GM12878 (cell line): ENCODE results near the gene CLASP1. TPM values are rescaled to one million over a fixed set of nuclear protein-coding genes. Genes with fewer than 3 reads are reported as not detected.

ENCODE experiments used
- ATAC-seq: fragments of 200-7000 bp; cut with Tn5 transposase; 3 replicates; pipeline ENCODE4 v1.9.1; 2020; ENCODE audit warnings: mild to moderate bottlenecking, moderate library complexity
- BruUV-seq: library from RNA; stranded (reverse); fragments of 400-500 nt; replicated peaks from 2 replicates; lab custom pipeline; 2021; lab: Mats Ljungman, UMichigan
- CTCF ChIA-PET: fragments of 300-600 bp; sonication (Branson Sonifier 250); formaldehyde crosslinking; extraction: SDS; loops from one replicate; lab custom pipeline; 2021; ENCODE audit warnings: inconsistent platforms; lab: Yijun Ruan, JAX
- POLR2A ChIA-PET: fragments of 350-600 bp; formaldehyde crosslinking; extraction: SDS; loops from one replicate; lab custom pipeline; 2021; ENCODE audit warnings: inconsistent platforms; lab: Charles Lee
- RAD21 ChIA-PET: fragments of 300-600 bp; sonication (Branson Sonifier 250); formaldehyde crosslinking; loops from one replicate; lab custom pipeline; 2023; ENCODE audit warnings: antibody characterized with exemption; ENCODE audit not compliant: unreplicated experiment; lab: Charles Lee
- SMC1A ChIA-PET: fragments of 300-600 bp; sonication (Branson Sonifier 250); formaldehyde crosslinking; loops from one replicate; lab custom pipeline; 2023; ENCODE audit not compliant: unreplicated experiment, uncharacterized antibody; lab: Charles Lee
- DNase-seq: peaks from one replicate; pipeline ENCODE4 v3.0.0-alpha.2; 2011; ENCODE audit warnings: low read depth, low spot score
- FAIRE-seq: peaks from 3 replicates; lab custom pipeline; 2011; peaks lifted over from hg19 to GRCh38; lab: Jason Lieb, UNC
- H2AFZ ChIP-seq: 2 replicates; pipeline ENCODE4 v1.6.0; 2011; ENCODE audit warnings: low read depth, low read length, control low read depth; ENCODE audit not compliant: control insufficient read depth
- H3K27ac ChIP-seq: 2 replicates; pipeline ENCODE4 v1.5.1; 2011; ENCODE audit warnings: control low read depth; ENCODE audit not compliant: control insufficient read depth, insufficient read depth
- H3K27me3 ChIP-seq, 2 experiments: replicated peaks in 1 of 2; 2 replicates each; pipeline versions ENCODE4 v1.6.0 to v1.6.1; 2011; ENCODE audit warnings: low read length in 1 of 2; ENCODE audit not compliant: control insufficient read depth in 2 of 2, insufficient read depth in 2 of 2
- H3K36me3 ChIP-seq, 2 experiments: 2 replicates each; pipeline ENCODE4 v1.5.1; 2011; ENCODE audit warnings: low read length in 1 of 2; ENCODE audit not compliant: control insufficient read depth in 2 of 2, insufficient read depth in 2 of 2
- H3K4me1 ChIP-seq: 2 replicates; pipeline ENCODE4 v1.6.1; 2011; ENCODE audit warnings: mild to moderate bottlenecking, low read length, moderate library complexity, mixed read lengths; ENCODE audit not compliant: control insufficient read depth, insufficient read depth
- H3K4me2 ChIP-seq: 2 replicates; pipeline ENCODE4 v1.6.0; 2011; ENCODE audit warnings: control low read depth; ENCODE audit not compliant: control insufficient read depth, insufficient read depth
- H3K4me3 ChIP-seq: fragments of 200-600 bp; sonication (generic); 2 replicates; pipeline ENCODE4 v1.5.1; 2016
- H3K79me2 ChIP-seq: 2 replicates; pipeline ENCODE4 v1.6.0; 2011; ENCODE audit warnings: low read length; ENCODE audit not compliant: control insufficient read depth, insufficient read depth
- H3K9ac ChIP-seq: 2 replicates; pipeline ENCODE4 v1.8.0; 2011; ENCODE audit warnings: low read length, control low read depth, mixed read lengths; ENCODE audit not compliant: control insufficient read depth, insufficient read depth
- H3K9me3 ChIP-seq: replicated peaks from 3 replicates; pipeline ENCODE4 v1.5.1; 2011; ENCODE audit warnings: mild to moderate bottlenecking, low read length; ENCODE audit not compliant: control insufficient read depth, insufficient read depth
- H4K20me1 ChIP-seq: 2 replicates; pipeline ENCODE4 v1.6.0; 2011; ENCODE audit not compliant: control insufficient read depth, insufficient read depth
- CHD4 ChIP-seq: fragments of 200-600 bp; sonication (generic); IDR thresholded peaks from 2 replicates; pipeline ENCODE4 v1.6.1; 2016; ENCODE audit warnings: mild to moderate bottlenecking
- CREM ChIP-seq: IDR thresholded peaks from 2 replicates; pipeline ENCODE4 v1.6.1; 2014; ENCODE audit warnings: antibody characterized with exemption, low read depth
- E2F8 ChIP-seq: fragments of 450-650 bp; IDR thresholded peaks from 2 replicates; pipeline ENCODE4 v1.6.1; 2018; ENCODE audit warnings: mild to moderate bottlenecking, low read depth, moderate library complexity; ENCODE audit not compliant: partially characterized antibody
- EP300 ChIP-seq, 2 experiments: fragments of 150-350 bp in 1 of 2; IDR thresholded peaks; 2 replicates each; pipeline ENCODE4 v1.6.1; 2011 to 2012; ENCODE audit warnings: low read depth in 2 of 2, low read length in 2 of 2, borderline replicate concordance in 1 of 2, improper control_type of control experiment in 1 of 2, inconsistent platforms in 1 of 2; ENCODE audit not compliant: control insufficient read depth in 1 of 2
- GATAD2B ChIP-seq: fragments of 450-650 bp; conservative IDR thresholded peaks from 2 replicates; pipeline ENCODE4 v1.6.1; 2017; ENCODE audit warnings: low read depth, mild to moderate bottlenecking, moderate library complexity
- IRF3 ChIP-seq: fragments of 450-650 bp; IDR thresholded peaks from 2 replicates; pipeline ENCODE4 v1.6.1; 2014; ENCODE audit warnings: mild to moderate bottlenecking
- NFYA ChIP-seq: IDR thresholded peaks from 2 replicates; pipeline ENCODE4 v1.6.1; 2011; ENCODE audit warnings: low read depth, mild to moderate bottlenecking, low read length, improper control_type of control experiment, borderline replicate concordance
- NFYB ChIP-seq: IDR thresholded peaks from 2 replicates; pipeline ENCODE4 v1.6.1; 2011; ENCODE audit warnings: low read depth, mild to moderate bottlenecking, low read length, improper control_type of control experiment, moderate library complexity; ENCODE audit not compliant: insufficient read depth
- NR2C2 ChIP-seq: IDR thresholded peaks from 2 replicates; pipeline ENCODE4 v1.6.1; 2011; ENCODE audit warnings: borderline replicate concordance, low read depth; ENCODE audit not compliant: control insufficient read depth, insufficient read length
- RELA ChIP-seq: fragments of 450-650 bp; IDR thresholded peaks from 2 replicates; pipeline ENCODE4 v1.8.0; 2014; ENCODE audit warnings: borderline replicate concordance; ENCODE audit not compliant: partially characterized antibody
- REST ChIP-seq: IDR thresholded peaks from 2 replicates; pipeline ENCODE4 v1.6.1; 2012; ENCODE audit warnings: mild to moderate bottlenecking, low read depth, low read length
- SIN3A ChIP-seq: IDR thresholded peaks from 2 replicates; pipeline ENCODE4 v1.6.1; 2012; ENCODE audit warnings: low read depth, low read length, improper control_type of control experiment
- SIX5 ChIP-seq: IDR thresholded peaks from 2 replicates; pipeline ENCODE4 v1.6.1; 2011; ENCODE audit warnings: mild to moderate bottlenecking, low read depth, low read length, moderate library complexity; ENCODE audit not compliant: severe bottlenecking
- USF2 ChIP-seq: IDR thresholded peaks from 2 replicates; pipeline ENCODE4 v1.6.1; 2011; ENCODE audit warnings: low read depth, low read length, improper control_type of control experiment, borderline replicate concordance
- ZNF622 ChIP-seq: fragments of 450-650 bp; IDR thresholded peaks from 2 replicates; pipeline ENCODE4 v1.6.1; 2017; ENCODE audit warnings: mild to moderate bottlenecking, inconsistent platforms
- WGBS: methylation state at CpG from one replicate; pipeline ENCODE4 v1.1.6; 2016; ENCODE audit warnings: low lambda C conversion rate; ENCODE audit not compliant: insufficient replicate concordance, insufficient coverage; ENCODE audit errors: missing lambda C conversion rate; 5-methylcytosine and 5-hydroxymethylcytosine counted together
- in situ Hi-C: fragments of 300-500 bp; cut with MboI; formaldehyde crosslinking; loops from 9 replicates; pipeline ENCODE4 v1.14.3; 2018; ENCODE audit warnings: mixed read lengths
- intact Hi-C: fragments of 100-400 bp; cut with micrococcal nuclease; formaldehyde crosslinking; loops from one replicate; pipeline ENCODE4 v1.14.2; 2022; ENCODE audit not compliant: unreplicated experiment
- polyA plus RNA-seq, 11 experiments: library from polyadenylated mRNA; depleted of rRNA in 4 of 11; unstranded in 6 of 11; stranded (reverse) in 5 of 11; fragments of >200 nt; fragmentation: Nextera tagmentation in 4 of 11; fragmentation: Illumina TruSeq in 1 of 11; extraction: Ambion mirVana in 4 of 11; extraction: Trizol in 1 of 11; gene quantifications; 1 replicate in 1 of 11; 2 replicates in 10 of 11; pipeline versions ENCODE4 v1.2.1 to v1.2.3, GENCODE V29; 2011 to 2016; ENCODE audit warnings: inconsistent platforms in 2 of 11, missing spikeins in 2 of 11, low read depth in 1 of 11
- total RNA-seq, 4 experiments: library from RNA; depleted of rRNA in 3 of 4; stranded (reverse); fragments of >200 nt in 3 of 4; fragmentation: Illumina TruSeq in 1 of 4; extraction: Trizol in 1 of 4; gene quantifications; 2 replicates each; pipeline versions ENCODE4 v1.2.1 to v1.2.3, GENCODE V29; 2013 to 2021

The CLASP1 gene
- total and polyA plus RNA-seq, 10 of the 15 experiments (the other 5 are each of a cell fraction or from before 2014, with no cell fraction given): 1.4 to 62.4 (median 32.9) TPM

- intact Hi-C loops: no loop called here
- H3K27me3 ChIP-seq: no peaks in the 10 kb centered on the region
- H3K79me2 ChIP-seq: peaks cover 95% of the 10 kb centered on the region
- H3K36me3 ChIP-seq: peaks cover 0 to 10% of the 10 kb centered on the region in 2 experiments; a peak in 2 of 4 replicates
- FAIRE-seq: no peak
- DNase-seq: no peak
- no peaks in the 10 kb centered on the region for H3K4me1 ChIP-seq
- BruUV-seq: no TSS peak
- H3K9ac ChIP-seq: no peak overlapping the region
- in situ Hi-C loops: no loop called here
- SMC1A ChIA-PET: interaction anchor here (1.6 to 2.3 kb wide), 2 partner anchors 43 to 242 kb away, joined by 4 to 10 read pairs; no protein-coding TSS in a partner anchor
- H2AFZ ChIP-seq: no peak overlapping the region
- POLR2A ChIA-PET: interaction anchor here (1.5 kb wide), 1 partner anchor 48 kb away, joined by 4 read pairs; no protein-coding TSS in a partner anchor
- H3K4me3 ChIP-seq: no peak overlapping the region
- no peaks in the 10 kb centered on the region for H4K20me1 ChIP-seq
- no peak overlapping the region for H3K4me2 ChIP-seq
- CTCF ChIA-PET: no interaction called here
- WGBS: 100% methylated on average over 2 of the region's 2 CpGs
- H3K9me3 ChIP-seq: no peaks in the 10 kb centered on the region; the same call in 2 of the 3 replicates
- no peak for ATAC-seq
- RAD21 ChIA-PET: no interaction called here
- H3K27ac ChIP-seq: no peak overlapping the region
- TF ChIP-seq SIX5 (no peak), NFYA (no peak), ZNF622 (no peak), GATAD2B (no peak), CHD4 (no peak), SIN3A (no peak), NR2C2 (no peak), RELA (no peak), CREM (no peak), REST (no peak), IRF3 (no peak), USF2 (no peak), E2F8 (no peak), EP300 (IDR thresholded peaks at IDR 0.05; ENCODE audit: borderline replicate concordance in 1 of 2, control insufficient read depth in 1 of 2, low read depth in 2 of 2, low read length in 2 of 2) (no peak), NFYB (no peak)
These were observed 5.4 kb downstream of the CLASP1 start for GRCh38 chr2:121643877-121644276.
